HTR-8/SVneo (cell line): Measurements from ENCODE around the gene SNCAIP.

Source experiments
- DNase-seq: peaks from one replicate; pipeline ENCODE4 v3.0.0; 2011; ENCODE audit warnings: low spot score, mixed read lengths; ENCODE audit not compliant: insufficient read length
- FAIRE-seq: peaks from 2 replicates; lab custom pipeline; 2011; peaks lifted over from hg19 to GRCh38; lab: Jason Lieb, UNC

The SNCAIP gene

GRCh38 chr5:122419142-122419894 lies 107.3 kb downstream of the SNCAIP start:
- no peak for FAIRE-seq
- DNase-seq, result no peak

GRCh38 chr5:122420091-122420490 lies 108.1 kb downstream of the SNCAIP start:
- FAIRE-seq (no peak), DNase-seq (no peak)

- DNase-seq, result no peak
- FAIRE-seq, result no peak
Measured at GRCh38 chr5:122420537-122421236, 108.7 kb downstream of the SNCAIP start.

- no peak for DNase-seq
- FAIRE-seq, result no peak
Measured at GRCh38 chr5:122421374-122422079, 109.5 kb downstream of the SNCAIP start.

- DNase-seq (no peak), FAIRE-seq (no peak)
Measured at GRCh38 chr5:122423221-122423620, 111.2 kb downstream of the SNCAIP start.

- DNase-seq, result no peak
- FAIRE-seq, result no peak
Measured at GRCh38 chr5:122424132-122424531, 112.1 kb downstream of the SNCAIP start.

- no peak for FAIRE-seq
- DNase-seq, result no peak
Measured at GRCh38 chr5:122426301-122426700, 114.3 kb downstream of the SNCAIP start.

- FAIRE-seq, result no peak
Measured at GRCh38 chr5:122427621-122428020, 115.6 kb downstream of the SNCAIP start.

GRCh38 chr5:122429545-122430318 lies 117.7 kb downstream of the SNCAIP start:
- no peak for DNase-seq
- no peak for FAIRE-seq

More at GRCh38 chr5:122427621-122428020, 115.6 kb downstream of the SNCAIP start:
- no peak for DNase-seq

GRCh38 chr5:122430319-122430586 lies 118.2 kb downstream of the SNCAIP start:
- no peak for FAIRE-seq
- DNase-seq, result no peak

- no peak for DNase-seq
- no peak for FAIRE-seq
Measured at GRCh38 chr5:122431298-122431697, 119.3 kb downstream of the SNCAIP start.

- no peak for FAIRE-seq
- DNase-seq, result no peak
Measured at GRCh38 chr5:122434205-122434970, 122.4 kb downstream of the SNCAIP start.

GRCh38 chr5:122435234-122435633 lies 123.2 kb downstream of the SNCAIP start:
- no peak for FAIRE-seq

GRCh38 chr5:122435761-122436160 lies 123.7 kb downstream of the SNCAIP start:
- DNase-seq (no peak), FAIRE-seq (no peak)

More at GRCh38 chr5:122435234-122435633, 123.2 kb downstream of the SNCAIP start:
- no peak for DNase-seq

- FAIRE-seq (no peak), DNase-seq (no peak)
Measured at GRCh38 chr5:122436615-122437014, 124.6 kb downstream of the SNCAIP start.

GRCh38 chr5:122439645-122440044 lies 127.6 kb downstream of the SNCAIP start:
- DNase-seq, result no peak
- FAIRE-seq, result no peak

GRCh38 chr5:122442938-122443337 lies 130.9 kb downstream of the SNCAIP start:
- FAIRE-seq, result no peak
- DNase-seq, result no peak

GRCh38 chr5:122444411-122444810 lies 132.4 kb downstream of the SNCAIP start:
- DNase-seq (no peak), FAIRE-seq (no peak)

GRCh38 chr5:122445070-122445469 lies 133.0 kb downstream of the SNCAIP start:
- no peak for FAIRE-seq
- no peak for DNase-seq

GRCh38 chr5:122447072-122447471 lies 135.0 kb downstream of the SNCAIP start:
- no peak for DNase-seq
- no peak for FAIRE-seq
